Measurements from ENCODE around the gene PRPSAP2.

The PRPSAP2 gene

GRCh38 chr17:18962494-18962815 is 104.5 kb downstream of the PRPSAP2 start:
- no peak for DNase-seq (ENCODE audit: low read depth)

- no peak for DNase-seq (ENCODE audit: low read depth)
Observed at GRCh38 chr17:18963126-18964017, 105.4 kb downstream of the PRPSAP2 start.

DNA sequence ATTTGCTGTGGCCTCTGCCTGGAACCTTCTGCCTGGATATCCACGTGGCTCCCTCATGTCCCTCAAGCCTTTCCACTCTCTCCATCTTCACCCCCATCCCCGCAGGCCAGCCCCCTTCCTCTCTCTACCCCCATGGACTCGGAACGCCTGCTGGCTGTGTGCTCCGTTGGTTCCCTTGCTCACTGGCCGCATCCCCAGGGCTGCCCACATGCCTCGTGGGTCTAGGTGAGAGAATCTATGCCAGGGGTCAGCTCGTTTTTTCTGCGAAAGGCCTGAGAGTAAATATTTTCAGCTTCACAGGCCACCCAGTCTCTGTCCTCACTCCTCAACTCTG is 106.1 kb downstream of the PRPSAP2 start:
- DNase-seq (ENCODE audit: low read depth) = no peak

- no peak for DNase-seq (ENCODE audit: low read depth)
Observed at GRCh38 chr17:18964550-18964949, 106.6 kb downstream of the PRPSAP2 start.

- DNase-seq (ENCODE audit: low read depth) = no peak
Observed at GRCh38 chr17:18965530-18966236, 107.8 kb downstream of the PRPSAP2 start.

DNA sequence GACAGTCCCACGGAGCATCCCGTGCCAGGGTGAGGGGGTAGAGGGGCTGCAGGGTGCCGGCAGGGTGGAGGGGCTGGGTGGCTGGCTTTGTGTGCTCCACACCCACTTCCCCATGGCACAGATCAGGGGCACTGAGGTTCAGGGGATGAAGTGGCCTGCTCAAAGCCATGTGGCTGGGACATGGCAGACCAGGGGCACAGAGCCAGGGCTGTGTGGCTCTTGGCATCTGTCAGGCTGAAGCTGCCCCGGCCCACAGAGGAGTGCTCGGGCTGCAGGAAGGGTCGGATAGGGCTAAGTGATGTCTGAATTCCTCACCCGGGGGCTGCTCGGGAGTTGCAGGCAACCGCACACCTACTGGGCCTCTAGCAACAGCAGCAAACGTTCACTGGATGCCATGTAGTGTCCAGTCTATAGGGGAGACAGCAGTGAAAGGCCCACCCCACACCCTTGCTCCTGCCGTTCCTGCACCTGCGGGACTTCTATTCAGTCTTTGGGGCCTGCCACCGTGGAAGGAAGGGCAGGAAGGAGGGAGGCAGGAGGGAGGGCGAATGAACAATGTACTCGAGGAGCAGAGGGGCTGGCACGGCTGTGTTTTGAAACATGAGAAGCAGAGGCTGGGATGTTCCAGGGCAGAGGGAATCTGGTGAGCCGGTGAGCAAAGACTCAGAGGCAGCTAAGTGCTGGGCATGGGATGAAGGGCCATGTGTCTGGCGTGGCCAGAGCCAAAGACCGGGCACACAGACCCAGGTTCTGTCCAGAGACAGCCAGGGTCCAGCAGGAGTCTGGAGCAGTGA is 109.1 kb downstream of the PRPSAP2 start:
- DNase-seq (ENCODE audit: low read depth) = no peak

DNA sequence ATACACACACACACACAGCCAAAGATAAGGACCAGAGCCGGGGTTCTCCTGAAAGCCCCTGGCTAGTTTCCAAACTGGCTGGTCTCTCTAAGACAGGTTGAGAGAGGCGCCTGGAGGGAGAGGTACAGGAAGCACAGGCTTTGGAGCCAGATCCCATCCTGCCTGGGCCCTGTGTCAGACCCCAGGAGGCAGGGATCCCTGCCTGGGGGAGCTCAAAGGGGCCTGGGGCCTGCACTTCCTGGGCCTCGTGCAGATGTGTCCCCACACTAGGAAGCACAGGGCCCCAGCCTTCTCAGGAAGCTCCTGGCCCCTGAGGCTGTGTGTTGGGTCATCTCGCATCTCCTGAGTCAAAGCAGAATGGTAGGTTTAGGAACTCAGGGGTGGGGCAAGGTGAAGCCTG is 110.0 kb downstream of the PRPSAP2 start:
- DNase-seq (ENCODE audit: low read depth) = no peak

DNA sequence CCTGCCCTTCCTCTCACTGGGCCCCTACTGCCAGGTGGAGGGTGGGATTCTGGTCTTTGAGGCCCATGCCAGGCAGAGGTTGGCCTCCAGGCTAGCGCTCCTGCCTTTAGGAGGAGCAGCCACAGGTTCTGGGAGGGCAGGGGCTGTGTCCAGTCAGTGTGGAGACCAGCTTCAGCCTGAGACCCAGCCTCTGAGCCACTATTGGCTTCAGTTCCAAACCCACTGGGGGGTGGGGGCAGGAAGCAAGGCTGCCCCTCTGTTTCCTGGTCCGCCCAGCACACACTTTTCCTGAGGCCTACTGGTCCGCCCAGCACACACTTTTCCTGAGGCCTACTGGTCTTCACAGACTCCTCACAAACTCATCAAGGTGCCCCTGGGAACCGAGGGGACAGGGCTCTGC is 110.4 kb downstream of the PRPSAP2 start:
- no peak for DNase-seq (ENCODE audit: low read depth)

DNA sequence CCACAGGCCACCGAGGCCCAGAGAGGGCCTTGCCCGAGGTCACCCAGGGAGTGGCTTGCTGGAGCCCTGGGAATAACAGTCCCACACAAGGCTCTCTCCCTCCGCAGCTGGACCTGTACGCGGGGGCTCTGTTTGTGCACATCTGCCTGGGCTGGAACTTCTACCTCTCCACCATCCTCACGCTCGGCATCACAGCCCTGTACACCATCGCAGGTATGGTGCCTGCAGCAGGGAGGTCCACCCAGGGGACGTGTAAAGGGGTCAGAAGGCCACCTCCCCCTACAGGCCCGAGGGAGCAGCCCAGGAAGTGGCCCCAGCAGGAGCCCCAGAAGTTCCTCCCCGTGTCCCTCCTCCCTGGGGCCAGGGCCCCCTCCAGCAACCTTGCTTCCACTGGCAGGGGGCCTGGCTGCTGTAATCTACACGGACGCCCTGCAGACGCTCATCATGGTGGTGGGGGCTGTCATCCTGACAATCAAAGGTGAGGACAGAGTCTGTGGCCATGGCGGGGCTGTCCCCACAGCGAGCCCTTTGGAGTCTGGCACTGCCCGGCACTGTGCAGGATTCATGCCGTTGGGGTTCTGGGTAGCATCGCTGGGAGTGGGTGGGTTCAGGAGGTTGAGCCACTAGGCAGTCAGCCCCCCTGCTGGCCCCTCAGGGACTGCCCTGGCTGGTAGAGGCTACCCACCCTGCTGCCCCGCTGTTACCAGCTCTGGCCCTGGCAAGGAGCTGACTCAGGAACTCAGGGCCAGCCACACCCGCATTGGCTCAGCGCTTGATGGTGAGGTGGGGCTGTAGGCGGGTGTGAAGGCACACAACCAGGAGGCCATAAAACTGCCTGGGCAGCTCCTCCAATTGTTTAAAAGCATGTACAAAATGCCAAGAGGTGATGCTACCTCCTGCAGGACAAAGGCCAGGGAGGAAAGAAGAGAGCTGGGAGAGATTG is 111.3 kb downstream of the PRPSAP2 start:
- DNase-seq (ENCODE audit: low read depth) = no peak

DNA sequence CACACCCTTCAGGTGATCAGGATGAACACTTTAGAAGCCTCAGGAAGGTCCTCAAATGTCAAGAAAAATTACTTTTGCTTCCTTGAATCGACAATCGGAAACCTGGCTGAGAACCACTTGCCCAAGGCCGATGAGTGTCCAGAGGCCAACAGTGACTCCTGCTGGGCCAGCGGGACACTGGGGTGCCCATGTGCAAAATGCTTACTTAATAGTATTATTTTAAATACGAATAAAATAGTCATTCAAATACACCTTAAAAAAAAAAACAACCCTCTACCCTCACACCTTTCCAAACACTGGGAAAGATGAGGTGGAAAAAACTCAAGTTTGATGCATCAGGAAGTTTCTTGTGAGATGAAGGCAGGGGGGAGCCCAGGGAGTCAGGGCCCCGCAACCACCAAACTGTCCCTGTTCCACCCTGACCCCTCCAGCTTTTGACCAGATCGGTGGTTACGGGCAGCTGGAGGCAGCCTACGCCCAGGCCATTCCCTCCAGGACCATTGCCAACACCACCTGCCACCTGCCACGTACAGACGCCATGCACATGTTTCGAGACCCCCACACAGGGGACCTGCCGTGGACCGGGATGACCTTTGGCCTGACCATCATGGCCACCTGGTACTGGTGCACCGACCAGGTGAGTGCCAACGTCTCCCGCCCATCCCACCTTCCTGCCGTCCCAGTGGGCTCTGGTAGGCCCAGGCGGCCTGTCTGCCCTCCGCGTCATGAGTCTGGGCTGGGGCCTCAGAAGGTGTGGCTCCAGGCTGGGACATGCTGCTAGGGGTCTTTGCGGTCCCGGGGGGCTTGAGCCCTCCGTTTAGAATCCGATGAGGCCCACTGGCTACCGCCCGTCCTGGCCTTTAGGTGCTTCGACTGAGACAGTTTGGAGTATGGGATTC is 112.9 kb downstream of the PRPSAP2 start:
- no peak for DNase-seq (ENCODE audit: low read depth)

- no peak for DNase-seq (ENCODE audit: low read depth)
Observed at GRCh38 chr17:18971801-18972200, 113.9 kb downstream of the PRPSAP2 start.

DNA sequence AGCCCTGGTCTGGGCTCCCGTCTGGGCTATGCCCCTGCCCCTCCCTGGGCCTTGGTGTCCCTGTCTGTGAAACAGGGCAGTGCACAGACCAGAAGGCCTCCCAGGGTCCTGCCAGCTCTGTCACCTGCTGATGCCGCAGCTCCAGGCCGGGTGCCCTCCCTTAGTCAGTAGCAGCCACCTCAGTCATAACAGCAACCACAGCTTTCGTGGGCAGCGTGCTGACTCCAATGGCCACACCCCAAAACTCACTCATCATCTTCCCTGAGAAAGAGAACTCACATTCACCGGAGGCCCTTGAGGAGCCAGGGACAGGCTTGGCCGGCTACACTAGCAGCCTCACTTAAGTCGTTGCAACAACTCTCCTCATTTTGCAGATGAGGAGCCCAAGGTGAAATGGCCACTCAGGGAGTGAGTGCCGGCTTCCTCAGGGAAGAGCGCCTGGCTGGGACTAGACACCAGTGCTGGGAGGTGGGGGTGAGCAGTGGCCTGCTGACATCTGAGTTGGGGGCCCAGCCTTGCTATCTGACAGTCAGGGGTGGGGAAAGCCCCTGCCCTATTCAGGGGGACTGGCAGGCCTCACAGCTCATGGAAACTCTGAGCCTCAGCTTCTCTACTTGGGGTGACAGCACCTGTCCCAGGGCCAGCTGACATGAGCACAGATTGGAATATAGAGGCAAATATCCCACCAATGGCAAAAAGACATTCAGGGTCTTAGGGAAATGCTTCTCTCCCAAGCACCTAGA is 116.6 kb downstream of the PRPSAP2 start:
- no peak for DNase-seq (ENCODE audit: low read depth)

DNA sequence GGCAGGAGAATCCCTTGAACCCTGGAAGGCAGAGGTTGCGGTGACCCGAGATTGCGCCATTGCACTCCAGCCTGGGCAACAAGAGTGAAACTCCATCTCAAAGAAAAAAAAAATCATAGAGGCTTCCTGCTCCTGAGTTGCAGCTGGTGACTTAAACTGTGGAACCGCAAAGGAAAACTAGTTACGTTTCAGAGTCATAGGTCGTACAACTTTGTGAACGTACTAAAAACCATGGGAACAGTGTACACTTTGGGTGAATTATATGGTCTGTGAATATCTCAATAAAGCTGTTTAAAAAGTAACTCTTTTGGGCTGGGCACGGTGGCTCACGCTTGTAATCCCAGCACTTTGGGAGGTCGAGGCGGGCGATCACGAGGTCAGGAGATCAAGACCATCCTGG is 117.7 kb downstream of the PRPSAP2 start:
- no peak for DNase-seq (ENCODE audit: low read depth)

GRCh38 chr17:18976201-18976600 is 118.3 kb downstream of the PRPSAP2 start:
- DNase-seq (ENCODE audit: low read depth) = no peak

GRCh38 chr17:18977021-18977420 is 119.1 kb downstream of the PRPSAP2 start:
- no peak for DNase-seq (ENCODE audit: low read depth)

DNA sequence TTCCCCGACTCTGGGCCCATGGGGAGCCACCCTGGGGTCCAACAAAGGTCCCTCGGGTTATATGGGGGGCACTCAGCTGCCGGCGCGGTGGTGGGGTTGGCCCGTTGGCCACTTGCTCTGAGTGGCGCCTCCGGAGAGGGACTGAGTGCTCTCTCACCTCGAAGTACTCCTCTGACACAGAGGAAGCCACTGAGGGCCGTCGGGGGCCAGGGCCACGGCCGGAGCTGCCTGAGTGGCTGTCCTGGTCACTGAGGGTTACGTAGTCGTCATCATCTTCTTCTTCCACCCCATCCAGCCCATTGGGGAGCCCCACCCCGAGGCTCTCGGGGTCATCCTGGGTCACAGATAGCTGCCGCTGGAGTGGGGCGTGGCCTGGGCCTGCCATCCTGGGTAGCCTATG is 119.7 kb downstream of the PRPSAP2 start:
- DNase-seq (ENCODE audit: low read depth) = no peak

DNA sequence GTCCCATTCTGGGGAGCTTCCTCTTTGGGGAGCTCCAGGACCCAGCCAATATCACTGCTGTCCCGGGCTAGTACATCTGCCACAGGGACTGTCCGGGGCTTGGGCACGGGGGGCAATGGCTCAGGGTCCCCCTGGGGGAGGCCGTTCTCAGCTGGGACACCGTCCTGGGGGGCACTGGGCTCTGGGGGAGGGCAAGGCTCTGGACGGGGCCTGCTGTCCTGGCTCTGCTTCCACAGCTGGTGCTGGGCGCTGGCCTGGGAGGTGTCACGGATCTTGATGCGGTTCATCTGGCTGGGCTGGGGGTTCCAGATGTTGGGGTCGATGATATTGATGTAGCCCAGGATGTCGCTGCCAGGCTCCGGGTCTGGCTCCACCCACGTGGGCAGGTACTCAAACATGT is 120.1 kb downstream of the PRPSAP2 start:
- no peak for DNase-seq (ENCODE audit: low read depth)

DNA sequence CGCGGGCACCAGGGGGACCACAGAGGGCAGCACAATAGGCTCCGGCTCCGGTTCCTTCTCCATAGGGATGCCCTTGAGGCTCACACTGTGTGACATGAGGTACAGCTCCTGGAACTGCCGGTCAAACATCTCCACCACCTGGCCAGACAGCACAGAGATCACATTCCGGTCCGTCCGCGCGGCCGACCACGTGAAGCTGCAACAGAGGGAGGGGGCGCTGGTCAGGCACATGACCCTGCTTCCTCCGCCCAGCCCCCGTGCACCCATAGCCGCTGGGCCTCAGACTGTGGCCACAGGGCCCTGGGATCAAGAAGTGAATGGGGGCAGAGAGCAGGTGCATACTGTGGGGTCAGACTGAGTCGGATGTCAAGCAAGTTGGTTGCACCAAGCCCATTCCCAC is 120.7 kb downstream of the PRPSAP2 start:
- no peak for DNase-seq (ENCODE audit: low read depth)

Data from stimulated activated CD8-positive, alpha-beta memory T cell treated with anti-CD3 and anti-CD28 coated beads, Interleukin-12 subunit alpha, Interleukin-12 subunit beta, amount 100 ng/mL, for 4 hours (primary cell).